PC-9 (cell line): ENCODE results near the gene PRRC2B. TPM values are rescaled to one million over a fixed set of nuclear protein-coding genes. Genes with fewer than 3 reads are reported as not detected.
A peak's percentile ranks its signal among the peaks of the same experiment; 100 is the strongest.
"Not testable (repeated sequence)": the region's sequence is repeated elsewhere in the genome, so short reads cannot be mapped to it uniquely, and the experiment has no call there.

ENCODE experiments used
- BruUV-seq: library from RNA; stranded (reverse); fragments of 400-500 nt; replicated peaks from 2 replicates; lab custom pipeline; 2021; lab: Mats Ljungman, UMichigan
- CTCF ChIA-PET: fragments of 300-600 bp; sonication (Branson Sonifier 250); formaldehyde crosslinking; loops from one replicate; lab custom pipeline; 2022; ENCODE audit warnings: antibody characterized with exemption; lab: Charles Lee
- POLR2A ChIA-PET: fragments of 300-600 bp; sonication (Branson Sonifier 250); formaldehyde crosslinking; loops from one replicate; lab custom pipeline; 2022; ENCODE audit warnings: antibody characterized with exemption; ENCODE audit not compliant: unreplicated experiment; lab: Charles Lee
- DNase-seq, 2 experiments: peaks; one replicate each; pipeline versions ENCODE4 v3.0.0 to v3.0.0-alpha.2; 2015 to 2022; ENCODE audit warnings: mixed read lengths in 1 of 2
- H2AFZ ChIP-seq: fragments of 200-600 bp; sonication (generic); 2 replicates; pipeline ENCODE4 v1.8.1; 2017; ENCODE audit warnings: antibody characterized with exemption
- H3F3A ChIP-seq: fragments of 200-600 bp; sonication (generic); 2 replicates; pipeline ENCODE4 v1.8.1; 2017; ENCODE audit warnings: antibody characterized with exemption, mild to moderate bottlenecking, low read depth; ENCODE audit not compliant: insufficient read depth
- H3K27ac ChIP-seq: fragments of 200-600 bp; sonication (generic); 2 replicates; pipeline ENCODE4 v1.6.1; 2016; ENCODE audit warnings: mixed run types
- H3K27me3 ChIP-seq: fragments of 200-600 bp; sonication (generic); 2 replicates; pipeline ENCODE4 v1.6.1; 2016; ENCODE audit warnings: low read depth, mixed run types; ENCODE audit not compliant: insufficient read depth
- H3K36me3 ChIP-seq: fragments of 200-600 bp; sonication (generic); 2 replicates; pipeline ENCODE4 v1.6.1; 2016; ENCODE audit warnings: low read depth, mixed run types
- H3K4me1 ChIP-seq: fragments of 200-600 bp; sonication (generic); replicated peaks from 2 replicates; pipeline ENCODE4 v1.6.1; 2016; ENCODE audit warnings: mixed run types; ENCODE audit not compliant: insufficient read depth
- H3K4me2 ChIP-seq: fragments of 200-600 bp; sonication (generic); 2 replicates; pipeline ENCODE4 v1.6.1; 2017; ENCODE audit warnings: mixed run types
- H3K4me3 ChIP-seq: fragments of 200-600 bp; sonication (generic); 2 replicates; pipeline ENCODE4 v1.6.1; 2016; ENCODE audit warnings: mixed run types
- H3K79me2 ChIP-seq: fragments of 200-600 bp; sonication (generic); 2 replicates; pipeline ENCODE4 v1.6.1; 2017; ENCODE audit warnings: low read depth, mixed run types
- H3K9me2 ChIP-seq: fragments of 200-600 bp; sonication (generic); 2 replicates; pipeline ENCODE4 v1.8.1; 2017; ENCODE audit warnings: mild to moderate bottlenecking; ENCODE audit not compliant: insufficient read depth
- H3K9me3 ChIP-seq: fragments of 200-600 bp; sonication (generic); 2 replicates; pipeline ENCODE4 v1.8.1; 2016; ENCODE audit warnings: low read depth; ENCODE audit not compliant: insufficient read depth
- H4K20me1 ChIP-seq: fragments of 200-600 bp; sonication (generic); 2 replicates; pipeline ENCODE4 v1.8.1; 2017; ENCODE audit not compliant: insufficient read depth
- CTCF ChIP-seq: fragments of 200-600 bp; sonication (generic); conservative IDR thresholded peaks from 2 replicates; pipeline ENCODE4 v1.6.1; 2017; ENCODE audit warnings: mixed run types, antibody characterized with exemption, mild to moderate bottlenecking, moderate library complexity
- EZH2 ChIP-seq: fragments of 200-600 bp; sonication (generic); IDR thresholded peaks from 2 replicates; pipeline ENCODE4 v1.8.0; 2017; ENCODE audit warnings: antibody characterized with exemption, low read depth
- intact Hi-C: fragments of 100-400 bp; cut with micrococcal nuclease; formaldehyde crosslinking; loops from one replicate; pipeline ENCODE4 v1.10.0; 2022; ENCODE audit not compliant: unreplicated experiment
- total RNA-seq: library from RNA; stranded (reverse); gene quantifications from 2 replicates; pipeline ENCODE4 v1.2.3, GENCODE V29; 2021

PRRC2B gene
- total RNA-seq, 1 experiment from 2014 or later, result 361 TPM

GRCh38 chr9:131394464-131395156, 724 bp downstream of the PRRC2B start:
- Histone ChIP-seq H3F3A (peaks cover 45% of the 10 kb centered on the region), H2AFZ (no peak overlapping the region), H3K36me3 (no peaks in the 10 kb centered on the region), H3K4me1 (peaks cover 52% of the 10 kb centered on the region), H3K9me3 (no peaks in the 10 kb centered on the region), H3K27ac (peak overlapping the region; percentile 73), H3K4me3 (peak overlapping the region; percentile 97), H4K20me1 (peaks cover 48% of the 10 kb centered on the region), H3K4me2 (peak overlapping the region; percentile 97), H3K27me3 (no peaks in the 10 kb centered on the region), H3K79me2 (peaks cover 52% of the 10 kb centered on the region), H3K9me2 (no peaks in the 10 kb centered on the region)
- TF ChIP-seq CTCF (no peak), EZH2 (no peak)
- peak in 1 of 2 experiments; percentile 40 for DNase-seq
- no TSS peak for BruUV-seq
- CTCF ChIA-PET, result interaction anchor here (0.7 kb wide), 1 partner anchor 11 kb away, joined by 3 read pairs; no protein-coding TSS in a partner anchor
- POLR2A ChIA-PET, result interaction anchor here (0.7 kb wide), 1 partner anchor 29 kb away, joined by 4 read pairs; no protein-coding TSS in a partner anchor
- intact Hi-C loops, result loop anchor here (1.0 kb wide), 1 partner anchor 28 kb away; no protein-coding TSS in a partner anchor

GRCh38 chr9:131395157-131396098, 1.5 kb downstream of the PRRC2B start:
- H3F3A ChIP-seq, result peaks cover 48% of the 10 kb centered on the region
- H3K27me3 ChIP-seq, result no peaks in the 10 kb centered on the region
- peak overlapping the region; percentile 73 for H3K27ac ChIP-seq
- no peaks in the 10 kb centered on the region for H3K9me3 ChIP-seq
- intact Hi-C loops, result loop anchor here (1.0 kb wide), 1 partner anchor 27 kb away; no protein-coding TSS in a partner anchor
- H4K20me1 ChIP-seq, result peaks cover 56% of the 10 kb centered on the region
- H3K36me3 ChIP-seq, result no peaks in the 10 kb centered on the region
- POLR2A ChIA-PET, result interaction anchor here (0.7 kb wide), 1 partner anchor 28 kb away, joined by 4 read pairs; no protein-coding TSS in a partner anchor
- H2AFZ ChIP-seq, result no peak overlapping the region
- H3K4me3 ChIP-seq, result peak overlapping the region; percentile 97
- H3K79me2 ChIP-seq, result peaks cover 60% of the 10 kb centered on the region
- TF ChIP-seq EZH2, result no peak
- no peak for TF ChIP-seq CTCF
- CTCF ChIA-PET, result interaction anchor here (0.7 kb wide), 1 partner anchor 10 kb away, joined by 3 read pairs; no protein-coding TSS in a partner anchor
- peaks cover 52% of the 10 kb centered on the region for H3K4me1 ChIP-seq
- DNase-seq, result peak; percentile 44 to 62
- no peaks in the 10 kb centered on the region for H3K9me2 ChIP-seq
- H3K4me2 ChIP-seq, result peak overlapping the region; percentile 97
- BruUV-seq, result TSS peak; percentile 30

- H2AFZ ChIP-seq, H3K9me3 ChIP-seq, POLR2A ChIA-PET, H3K27me3 ChIP-seq, H3K9me2 ChIP-seq, CTCF ChIA-PET, intact Hi-C loops, DNase-seq, BruUV-seq, H3K36me3 ChIP-seq: not testable (repeated sequence)
- H3K79me2 ChIP-seq, result peaks cover 66% of the 10 kb centered on the region
- 0 out of 2 replicates have a peak overlapping the region, but pooled peaks have one; percentile 40 for H3K27ac ChIP-seq
- peaks cover 52% of the 10 kb centered on the region for H3K4me1 ChIP-seq
- peaks cover 48% of the 10 kb centered on the region for H3F3A ChIP-seq
- H3K4me3 ChIP-seq, result peak overlapping the region; percentile 97; the same call in 1 of the 2 replicates
- H4K20me1 ChIP-seq, result peaks cover 63% of the 10 kb centered on the region
- H3K4me2 ChIP-seq, result peak overlapping the region; percentile 97
These were observed 2.2 kb downstream of the PRRC2B start for GRCh38 chr9:131396099-131396479.
